PC-9 (cell line): ENCODE data around the gene TLE5.

Experiments used
- EZH2 ChIP-seq: fragments of 200-600 bp; sonication (generic); IDR thresholded peaks from 2 replicates; pipeline ENCODE4 v1.8.0; 2017; ENCODE audit warnings: antibody characterized with exemption, low read depth
- TF ChIP-seq, protein P1 (sequence below): fragments of 200-600 bp; sonication (generic); conservative IDR thresholded peaks from 2 replicates; pipeline ENCODE4 v1.6.1; 2017; ENCODE audit warnings: mixed run types, antibody characterized with exemption, mild to moderate bottlenecking, moderate library complexity

GRCh38 chr19:3045191-3045590 is 17.1 kb downstream of the TLE5 start:
- TF ChIP-seq, protein P1, sequence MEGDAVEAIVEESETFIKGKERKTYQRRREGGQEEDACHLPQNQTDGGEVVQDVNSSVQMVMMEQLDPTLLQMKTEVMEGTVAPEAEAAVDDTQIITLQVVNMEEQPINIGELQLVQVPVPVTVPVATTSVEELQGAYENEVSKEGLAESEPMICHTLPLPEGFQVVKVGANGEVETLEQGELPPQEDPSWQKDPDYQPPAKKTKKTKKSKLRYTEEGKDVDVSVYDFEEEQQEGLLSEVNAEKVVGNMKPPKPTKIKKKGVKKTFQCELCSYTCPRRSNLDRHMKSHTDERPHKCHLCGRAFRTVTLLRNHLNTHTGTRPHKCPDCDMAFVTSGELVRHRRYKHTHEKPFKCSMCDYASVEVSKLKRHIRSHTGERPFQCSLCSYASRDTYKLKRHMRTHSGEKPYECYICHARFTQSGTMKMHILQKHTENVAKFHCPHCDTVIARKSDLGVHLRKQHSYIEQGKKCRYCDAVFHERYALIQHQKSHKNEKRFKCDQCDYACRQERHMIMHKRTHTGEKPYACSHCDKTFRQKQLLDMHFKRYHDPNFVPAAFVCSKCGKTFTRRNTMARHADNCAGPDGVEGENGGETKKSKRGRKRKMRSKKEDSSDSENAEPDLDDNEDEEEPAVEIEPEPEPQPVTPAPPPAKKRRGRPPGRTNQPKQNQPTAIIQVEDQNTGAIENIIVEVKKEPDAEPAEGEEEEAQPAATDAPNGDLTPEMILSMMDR = no peak
- TF ChIP-seq EZH2 = no peak
